HepG2 (cell line): ENCODE measurements around the gene TARDBP. TPM values are rescaled to one million over a fixed set of nuclear protein-coding genes. Genes with fewer than 3 reads are reported as not detected.

Experiments
- AKAP8 ChIP-seq: sonication (generic); formaldehyde crosslinking; IDR thresholded peaks from 2 replicates; pipeline ENCODE4 v1.5.1; 2020; ENCODE audit warnings: mild to moderate bottlenecking, missing genetic modification reagents
- ARID5B ChIP-seq: IDR thresholded peaks from 2 replicates; pipeline ENCODE4 v1.4.0; 2020; ENCODE audit warnings: mild to moderate bottlenecking, missing genetic modification reagents
- ARNT ChIP-seq: fragments of 450-650 bp; IDR thresholded peaks from 2 replicates; pipeline ENCODE4 v1.6.1; 2017
- BHLHE40 ChIP-seq: IDR thresholded peaks from 2 replicates; pipeline ENCODE4 v1.6.1; 2011; ENCODE audit warnings: low read length, improper control_type of control experiment
- DDIT3 ChIP-seq: sonication (generic); formaldehyde crosslinking; IDR thresholded peaks from 2 replicates; pipeline ENCODE4 v1.4.0; 2020; ENCODE audit warnings: mild to moderate bottlenecking, missing genetic modification reagents
- ESRRA ChIP-seq: sonication (generic); formaldehyde crosslinking; IDR thresholded peaks from 2 replicates; pipeline ENCODE4 v1.5.1; 2020; ENCODE audit warnings: mild to moderate bottlenecking, low read depth, missing genetic modification reagents
- HOXA9 ChIP-seq: sonication (generic); formaldehyde crosslinking; IDR thresholded peaks from 2 replicates; pipeline ENCODE4 v1.8.1; 2022; ENCODE audit warnings: missing genetic modification reagents, mild to moderate bottlenecking, moderate library complexity, borderline replicate concordance
- KDM1A ChIP-seq: IDR thresholded peaks from 2 replicates; pipeline ENCODE4 v1.6.1; 2016; ENCODE audit warnings: missing compliant biosample characterization
- KDM4B ChIP-seq: sonication (generic); formaldehyde crosslinking; IDR thresholded peaks from 2 replicates; pipeline ENCODE4 v1.4.0; 2020; ENCODE audit warnings: missing genetic modification reagents
- ONECUT2 ChIP-seq: sonication (generic); formaldehyde crosslinking; IDR thresholded peaks from 2 replicates; pipeline ENCODE4 v1.4.0; 2020; ENCODE audit warnings: missing genetic modification reagents
- RBM22 ChIP-seq: fragments of 200-400 bp; formaldehyde crosslinking; optimal IDR thresholded peaks from 2 replicates; pipeline ENCODE3; 2017; ENCODE audit warnings: mild to moderate bottlenecking, low read length, moderate library complexity
- SP1 ChIP-seq, 2 experiments: fragments of 450-650 bp in 1 of 2; sonication (generic) in 1 of 2; formaldehyde crosslinking in 1 of 2; IDR thresholded peaks; 2 replicates each; pipeline versions ENCODE4 v1.4.0 to v1.6.1; 2016 to 2020; ENCODE audit warnings: missing genetic modification reagents in 1 of 2
- STAG1 ChIP-seq: sonication (generic); formaldehyde crosslinking; IDR thresholded peaks from 2 replicates; pipeline ENCODE4 v1.4.0; 2020; ENCODE audit warnings: missing genetic modification reagents
- THAP11 ChIP-seq: IDR thresholded peaks from 2 replicates; pipeline ENCODE4 v1.6.1; 2016; ENCODE audit warnings: missing biosample characterization, missing genetic modification reagents
- ZNF10 ChIP-seq: sonication (generic); formaldehyde crosslinking; IDR thresholded peaks from 2 replicates; pipeline ENCODE4 v1.4.0; 2020; ENCODE audit warnings: mild to moderate bottlenecking, low read depth, missing genetic modification reagents, borderline replicate concordance
- ZNF235 ChIP-seq: sonication (generic); formaldehyde crosslinking; IDR thresholded peaks from 2 replicates; pipeline ENCODE4 v1.8.1; 2023; ENCODE audit warnings: mild to moderate bottlenecking, missing genetic modification reagents, borderline replicate concordance
- ZNF274 ChIP-seq: sonication (generic); formaldehyde crosslinking; IDR thresholded peaks from 2 replicates; pipeline ENCODE4 v1.5.1; 2020; ENCODE audit warnings: mild to moderate bottlenecking, missing genetic modification reagents
- ZNF280B ChIP-seq: sonication (generic); formaldehyde crosslinking; IDR thresholded peaks from 2 replicates; pipeline ENCODE4 v1.5.0; 2020; ENCODE audit warnings: missing genetic modification reagents, mild to moderate bottlenecking, borderline replicate concordance
- ZNF512B ChIP-seq: sonication (generic); formaldehyde crosslinking; IDR thresholded peaks from 2 replicates; pipeline ENCODE4 v1.5.1; 2020; ENCODE audit warnings: missing genetic modification reagents, mild to moderate bottlenecking, borderline replicate concordance
- ZNF557 ChIP-seq: sonication (generic); formaldehyde crosslinking; IDR thresholded peaks from 2 replicates; pipeline ENCODE4 v1.4.0; 2020; ENCODE audit warnings: missing genetic modification reagents
- ZNF879 ChIP-seq: sonication (generic); formaldehyde crosslinking; IDR thresholded peaks from 2 replicates; pipeline ENCODE4 v1.8.1; 2023; ENCODE audit warnings: missing genetic modification reagents
- polyA plus RNA-seq, 8 experiments: library from polyadenylated mRNA; depleted of rRNA in 3 of 8; stranded (reverse) in 7 of 8; unstranded in 1 of 8; fragments of >200 nt; fragmentation: Illumina TruSeq in 4 of 8; extraction: Trizol in 4 of 8; gene quantifications; 2 replicates each; pipeline versions ENCODE4 v1.2.1 to v1.2.3, GENCODE V29; 2011 to 2016; ENCODE audit warnings: low read depth in 4 of 8, missing spikeins in 1 of 8, mixed read lengths in 1 of 8; ENCODE audit not compliant: insufficient read depth in 1 of 8
- total RNA-seq, 5 experiments: library from RNA; depleted of rRNA; stranded (reverse); fragments of >200 nt; fragmentation: Illumina TruSeq; extraction: Trizol; gene quantifications; 2 replicates each; pipeline ENCODE4 v1.2.3, GENCODE V29; 2016; ENCODE audit warnings: low read depth in 1 of 5

The TARDBP gene
- total and polyA plus RNA-seq, 2 of the 13 experiments (the other 11 are each of a cell fraction or from before 2014, with no cell fraction given), result 62.4 to 93.0 TPM

- TF ChIP-seq ARID5B (no peak), ZNF557 (CRISPR knock-in tag) (no peak), ESRRA (0 out of 2 replicates have a peak, but pooled peaks have one; percentile 29), KDM1A (CRISPR knock-in tag) (no peak), SP1 (IDR thresholded peaks at IDR 0.05) (no peak), SP1 (CRISPR knock-in tag; IDR thresholded peaks at IDR 0.05) (peak; percentile 45; the same call in 1 of the 2 replicates), ONECUT2 (CRISPR knock-in tag) (no peak), ZNF879 (no peak), ARNT (no peak), ZNF10 (no peak), ZNF512B (CRISPR knock-in tag) (0 out of 2 replicates have a peak, but pooled peaks have one; percentile 7), RBM22 (peak; percentile 25), BHLHE40 (no peak), DDIT3 (CRISPR knock-in tag) (no peak), STAG1 (CRISPR knock-in tag) (no peak), THAP11 (CRISPR knock-in tag) (peak; percentile 50; the same call in 1 of the 2 replicates), ZNF274 (no peak), AKAP8 (CRISPR knock-in tag) (no peak), ZNF280B (no peak), ZNF235 (CRISPR knock-in tag) (0 out of 2 replicates have a peak, but pooled peaks have one; percentile 28), KDM4B (CRISPR knock-in tag) (0 out of 2 replicates have a peak, but pooled peaks have one; percentile 22), HOXA9 (CRISPR knock-in tag) (no peak)
These were observed 47.7 kb downstream of the TARDBP start, which contains the start of gene SRM (continued) for GRCh38 chr1:11059968-11060830.
